ENCODE results near the gene SLC22A13. TPM values are rescaled to one million over a fixed set of nuclear protein-coding genes. Genes with fewer than 3 reads are reported as not detected.

The SLC22A13 gene
- total RNA-seq, 1 donor from 2014 or later, result not detected

GRCh38 chr3:38270606-38271005 is 5.0 kb downstream of the SLC22A13 start:
- no peak for DNase-seq (ENCODE audit: low read depth)
- no peak overlapping the region for H3K4me3 ChIP-seq (ENCODE audit: low read depth, low read length)
- TF ChIP-seq CTCF (conservative IDR thresholded peaks at IDR 0.05; ENCODE audit: low read depth, low read length), result no peak

- DNase-seq (ENCODE audit: low read depth), result no peak
- no peak overlapping the region for H3K4me3 ChIP-seq (ENCODE audit: low read depth, low read length)
- TF ChIP-seq CTCF (conservative IDR thresholded peaks at IDR 0.05; ENCODE audit: low read depth, low read length), result no peak
These were observed 5.9 kb downstream of the SLC22A13 start for GRCh38 chr3:38271553-38271952.

- no peak overlapping the region for H3K4me3 ChIP-seq (ENCODE audit: low read depth, low read length)
- no peak for TF ChIP-seq CTCF (conservative IDR thresholded peaks at IDR 0.05; ENCODE audit: low read depth, low read length)
- DNase-seq (ENCODE audit: low read depth), result no peak
These were observed 9.4 kb downstream of the SLC22A13 start for GRCh38 chr3:38274864-38275649.

GRCh38 chr3:38275658-38276057 is 10.0 kb downstream of the SLC22A13 start:
- no peak for DNase-seq (ENCODE audit: low read depth)
- TF ChIP-seq CTCF (conservative IDR thresholded peaks at IDR 0.05; ENCODE audit: low read depth, low read length), result no peak
- no peak overlapping the region for H3K4me3 ChIP-seq (ENCODE audit: low read depth, low read length)

GRCh38 chr3:38276081-38276916 is 10.7 kb downstream of the SLC22A13 start:
- DNase-seq (ENCODE audit: low read depth), result no peak
- H3K4me3 ChIP-seq (ENCODE audit: low read depth, low read length), result no peak overlapping the region
- no peak for TF ChIP-seq CTCF (conservative IDR thresholded peaks at IDR 0.05; ENCODE audit: low read depth, low read length)

GRCh38 chr3:38276917-38277630 is 11.5 kb downstream of the SLC22A13 start:
- no peak overlapping the region for H3K4me3 ChIP-seq (ENCODE audit: low read depth, low read length)
- DNase-seq (ENCODE audit: low read depth), result no peak
- no peak for TF ChIP-seq CTCF (conservative IDR thresholded peaks at IDR 0.05; ENCODE audit: low read depth, low read length)
